Prostate gland (tissue), 2 donors: ENCODE measurements around the gene EFNA2. TPM values are rescaled to one million over a fixed set of nuclear protein-coding genes. Genes with fewer than 3 reads are reported as not detected.

Source experiments
- DNase-seq: peaks from one replicate; pipeline ENCODE4 v3.0.0-alpha.2; 2019; ENCODE audit warnings: low spot score
- H3K27ac ChIP-seq, 2 donors: fragments of 200-600 bp; sonication (generic); 2 replicates each; pipeline ENCODE4 v1.5.1; 2017 to 2019
- H3K27me3 ChIP-seq: fragments of 200-600 bp; sonication (generic); replicated peaks from 2 replicates; pipeline ENCODE4 v1.5.1; 2019; ENCODE audit not compliant: insufficient read depth
- H3K36me3 ChIP-seq, 2 donors: fragments of 200-600 bp; sonication (generic); 1 replicate in 1 of 2; 2 replicates in 1 of 2; pipeline versions ENCODE4 v1.5.1 to v1.8.1; 2017 to 2019
- H3K4me1 ChIP-seq: fragments of 200-600 bp; sonication (generic); replicated peaks from 2 replicates; pipeline ENCODE4 v1.5.1; 2019
- H3K4me3 ChIP-seq, 2 donors: fragments of 200-600 bp; sonication (generic); 2 replicates each; pipeline ENCODE4 v1.5.1; 2017 to 2019
- H3K9me3 ChIP-seq: fragments of 200-600 bp; sonication (generic); 2 replicates; pipeline ENCODE4 v1.5.1; 2017
- POLR2A ChIP-seq: fragments of 450-650 bp; IDR thresholded peaks from one replicate; pipeline ENCODE4 v1.6.1; 2016; ENCODE audit warnings: antibody characterized with exemption, mild to moderate bottlenecking
- POLR2AphosphoS5 ChIP-seq: sonication (generic); formaldehyde crosslinking; IDR thresholded peaks from one replicate; pipeline ENCODE4 v1.6.1; 2017; ENCODE audit warnings: antibody characterized with exemption
- WGBS: methylation state at CpG from one replicate; pipeline ENCODE4 v1.1.5; 2018; 5-methylcytosine and 5-hydroxymethylcytosine counted together
- intact Hi-C: fragments of 100-400 bp; cut with DNase I; formaldehyde crosslinking; loops from one replicate; pipeline ENCODE4 v1.14.2; 2022
- total RNA-seq, 2 donors: library from RNA; depleted of rRNA; stranded (reverse); fragments of >200 nt; gene quantifications; one replicate each; pipeline ENCODE4 v1.1.0, GENCODE V29; 2016
- TF ChIP-seq, protein P1 (sequence below), 4 experiments: fragments of 200-600 bp in 2 of 4; fragments of 450-650 bp in 2 of 4; sonication (generic) in 2 of 4; IDR thresholded peaks; 1 replicate in 3 of 4; 2 replicates in 1 of 4; pipeline ENCODE4 v1.5.1; 2016 to 2019; ENCODE audit warnings: antibody characterized with exemption in 4 of 4, mild to moderate bottlenecking in 2 of 4, moderate library complexity in 2 of 4

Gene EFNA2
- total RNA-seq, 2 donors from 2014 or later = not detected

DNA sequence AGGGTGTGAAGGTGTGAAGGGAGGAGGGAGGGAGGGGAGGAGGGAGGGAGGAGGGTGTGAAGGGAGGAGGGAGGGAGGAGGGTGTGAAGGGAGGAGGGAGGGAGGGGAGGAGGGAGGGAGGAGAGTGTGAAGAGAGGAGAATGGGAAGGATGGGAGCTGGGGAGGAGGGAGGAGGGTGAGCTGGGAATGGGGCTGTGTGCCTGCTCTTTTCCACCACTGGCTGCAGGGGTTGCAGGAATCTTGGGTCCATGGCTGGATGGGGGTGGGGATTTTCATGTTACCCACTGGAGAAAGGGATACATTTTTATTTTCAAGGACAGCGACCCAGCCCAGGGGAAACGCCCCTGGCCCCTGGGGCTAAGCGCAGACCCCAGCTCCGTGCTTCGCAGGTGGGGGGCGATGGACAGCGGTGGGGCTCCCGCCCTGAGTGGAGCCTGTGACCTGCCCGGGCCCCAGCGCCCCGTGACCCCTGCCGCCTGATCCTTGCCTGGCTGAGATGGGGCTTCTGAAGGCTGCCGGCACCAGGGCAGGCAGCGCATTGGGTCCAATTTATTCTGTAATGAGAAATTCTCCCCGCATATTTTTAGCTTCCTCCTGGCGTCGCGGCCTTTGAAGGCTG is 3.0 kb upstream of the EFNA2 start:
- intact Hi-C loops = no loop called here
- no peak overlapping the region for H3K27ac ChIP-seq
- TF ChIP-seq, protein P1, sequence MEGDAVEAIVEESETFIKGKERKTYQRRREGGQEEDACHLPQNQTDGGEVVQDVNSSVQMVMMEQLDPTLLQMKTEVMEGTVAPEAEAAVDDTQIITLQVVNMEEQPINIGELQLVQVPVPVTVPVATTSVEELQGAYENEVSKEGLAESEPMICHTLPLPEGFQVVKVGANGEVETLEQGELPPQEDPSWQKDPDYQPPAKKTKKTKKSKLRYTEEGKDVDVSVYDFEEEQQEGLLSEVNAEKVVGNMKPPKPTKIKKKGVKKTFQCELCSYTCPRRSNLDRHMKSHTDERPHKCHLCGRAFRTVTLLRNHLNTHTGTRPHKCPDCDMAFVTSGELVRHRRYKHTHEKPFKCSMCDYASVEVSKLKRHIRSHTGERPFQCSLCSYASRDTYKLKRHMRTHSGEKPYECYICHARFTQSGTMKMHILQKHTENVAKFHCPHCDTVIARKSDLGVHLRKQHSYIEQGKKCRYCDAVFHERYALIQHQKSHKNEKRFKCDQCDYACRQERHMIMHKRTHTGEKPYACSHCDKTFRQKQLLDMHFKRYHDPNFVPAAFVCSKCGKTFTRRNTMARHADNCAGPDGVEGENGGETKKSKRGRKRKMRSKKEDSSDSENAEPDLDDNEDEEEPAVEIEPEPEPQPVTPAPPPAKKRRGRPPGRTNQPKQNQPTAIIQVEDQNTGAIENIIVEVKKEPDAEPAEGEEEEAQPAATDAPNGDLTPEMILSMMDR (IDR thresholded peaks at IDR 0.05) = no peak
- TF ChIP-seq POLR2A (no peak), POLR2AphosphoS5 (no peak)
- no peaks in the 10 kb centered on the region for H3K9me3 ChIP-seq
- no peak overlapping the region for H3K4me3 ChIP-seq
- WGBS = 78% methylated on average over 18 of the region's 18 CpGs
- H3K36me3 ChIP-seq = no peaks in the 10 kb centered on the region
- peaks cover 5% of the 10 kb centered on the region for H3K27me3 ChIP-seq
- no peaks in the 10 kb centered on the region for H3K4me1 ChIP-seq
- DNase-seq = no peak

DNA sequence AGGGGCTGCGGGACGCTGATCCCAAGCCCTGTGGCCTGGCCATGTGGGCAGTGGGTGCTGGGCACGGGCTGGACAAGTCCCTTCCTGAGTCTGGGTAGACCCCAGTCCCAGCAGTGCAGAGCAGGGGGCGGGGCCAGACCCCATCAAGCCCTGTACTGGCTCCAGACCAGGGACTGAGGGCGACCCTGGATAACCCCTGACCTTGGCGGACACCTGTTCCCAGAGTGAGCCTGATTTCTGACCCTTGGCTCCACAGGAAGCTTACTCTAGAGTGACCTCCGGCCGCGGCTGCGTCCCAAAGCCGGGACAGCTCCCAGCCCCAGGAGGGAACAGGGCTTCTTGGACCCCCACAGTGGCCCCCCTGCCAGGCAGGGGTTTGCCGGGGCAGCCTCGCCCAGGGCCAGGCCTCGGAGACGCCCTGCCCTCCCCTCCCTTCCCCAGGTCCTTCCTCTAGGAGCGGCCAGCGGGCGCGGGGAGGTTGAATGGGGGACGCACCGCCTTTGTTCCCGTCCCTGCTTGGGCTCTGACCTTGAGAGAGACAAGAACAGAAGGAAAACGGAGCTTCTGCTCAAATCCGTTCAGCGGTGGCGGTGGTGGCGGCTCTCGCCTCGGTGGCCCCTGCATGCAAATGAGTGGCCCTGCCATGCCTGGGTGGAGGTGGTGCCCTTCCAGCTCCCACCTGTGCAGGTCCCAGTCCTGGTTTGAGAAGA is 2.3 kb upstream of the EFNA2 start:
- no peak overlapping the region for H3K27ac ChIP-seq
- H3K9me3 ChIP-seq = no peaks in the 10 kb centered on the region
- peaks cover 5% of the 10 kb centered on the region for H3K27me3 ChIP-seq
- DNase-seq = no peak
- H3K4me3 ChIP-seq = no peak overlapping the region
- TF ChIP-seq POLR2AphosphoS5 = no peak
- TF ChIP-seq POLR2A = no peak
- TF ChIP-seq, protein P1 (IDR thresholded peaks at IDR 0.05) = no peak
- H3K4me1 ChIP-seq = no peaks in the 10 kb centered on the region
- H3K36me3 ChIP-seq = no peaks in the 10 kb centered on the region
- WGBS = 84% methylated on average over 25 of the region's 29 CpGs
- intact Hi-C loops = no loop called here

- no peak for DNase-seq
- TF ChIP-seq, protein P1 (IDR thresholded peaks at IDR 0.05) = no peak
- TF ChIP-seq POLR2A = no peak
- TF ChIP-seq POLR2AphosphoS5 = no peak
- H3K27me3 ChIP-seq = peaks cover 7% of the 10 kb centered on the region
- intact Hi-C loops = no loop called here
- H3K36me3 ChIP-seq = no peaks in the 10 kb centered on the region
- no peak overlapping the region for H3K4me3 ChIP-seq
- 85% methylated on average over 12 of the region's 12 CpGs for WGBS
- H3K27ac ChIP-seq = no peak overlapping the region
- H3K4me1 ChIP-seq = no peaks in the 10 kb centered on the region
- no peaks in the 10 kb centered on the region for H3K9me3 ChIP-seq
These were observed 1.8 kb upstream of the EFNA2 start for GRCh38 chr19:1283917-1284292.

DNA sequence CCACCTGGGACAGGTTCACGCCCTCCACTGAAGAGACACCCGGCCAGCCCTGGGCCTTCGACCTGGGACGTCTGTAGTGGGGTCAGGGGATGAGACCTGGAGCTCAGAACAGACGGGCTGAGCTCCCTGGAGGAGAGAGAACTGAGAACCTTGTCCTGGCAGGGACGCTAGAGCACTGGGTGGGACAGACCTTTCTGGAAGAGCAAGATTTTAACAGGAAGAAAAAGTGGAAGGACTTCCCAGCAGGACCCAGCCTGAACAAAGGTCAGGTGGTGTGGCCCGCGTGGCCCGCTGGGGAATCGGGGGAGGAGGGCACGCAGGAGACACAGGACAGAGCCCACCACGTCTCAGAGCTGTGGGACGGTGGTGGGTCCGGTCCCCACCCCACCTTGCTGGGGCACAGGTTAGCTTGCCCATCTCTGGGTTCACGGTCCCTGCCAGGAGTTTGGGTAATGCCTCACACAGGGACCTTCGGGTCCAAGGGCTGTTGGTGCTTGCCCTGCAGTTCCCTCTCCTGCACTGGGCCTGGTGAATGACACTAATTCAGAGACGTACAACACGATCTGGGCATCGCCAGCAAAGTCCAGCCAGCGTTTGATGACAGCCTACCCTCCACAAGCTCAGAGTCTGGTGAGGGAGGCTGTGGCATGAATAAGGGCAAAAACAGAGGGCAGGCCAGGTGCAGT is 1.2 kb upstream of the EFNA2 start:
- DNase-seq = no peak
- Histone ChIP-seq H3K9me3 (no peaks in the 10 kb centered on the region), H3K36me3 (no peaks in the 10 kb centered on the region), H3K4me1 (no peaks in the 10 kb centered on the region), H3K4me3 (no peak overlapping the region), H3K27ac (no peak overlapping the region), H3K27me3 (peaks cover 7% of the 10 kb centered on the region)
- intact Hi-C loops = no loop called here
- TF ChIP-seq POLR2A (no peak), POLR2AphosphoS5 (no peak)
- TF ChIP-seq, protein P1 (IDR thresholded peaks at IDR 0.05) = no peak
- 69% methylated on average over 20 of the region's 20 CpGs for WGBS
